Fibroblast of lung (primary cell): Measurements from ENCODE around the gene HPCAL1. TPM values are rescaled to one million over a fixed set of nuclear protein-coding genes. Genes with fewer than 3 reads are reported as not detected.
A peak's percentile ranks its signal among the peaks of the same experiment; 100 is the strongest.
"Not testable (repeated sequence)": the region's sequence is repeated elsewhere in the genome, so short reads cannot be mapped to it uniquely, and the experiment has no call there.

Source experiments
- DNase-seq, 2 donors: peaks; one replicate each; pipeline versions ENCODE4 v3.0.0 to v3.0.0-alpha.2; 2010; ENCODE audit warnings: low read depth in 2 of 2
- H2AFZ ChIP-seq: 2 replicates; pipeline ENCODE4 v1.5.1; 2012; ENCODE audit warnings: low read length, control low read depth, inconsistent platforms
- H3K27ac ChIP-seq: 2 replicates; pipeline ENCODE4 v1.5.1; 2011; ENCODE audit warnings: low read length, control low read depth; ENCODE audit not compliant: insufficient read depth
- H3K27me3 ChIP-seq: 2 replicates; pipeline ENCODE4 v1.5.1; 2011; ENCODE audit warnings: mild to moderate bottlenecking, low read length; ENCODE audit not compliant: control insufficient read depth, insufficient read depth
- H3K36me3 ChIP-seq: 2 replicates; pipeline ENCODE4 v1.5.1; 2011; ENCODE audit warnings: low read length; ENCODE audit not compliant: control insufficient read depth, insufficient read depth
- H3K4me1 ChIP-seq: 2 replicates; pipeline ENCODE4 v1.5.1; 2011; ENCODE audit warnings: low read length; ENCODE audit not compliant: control insufficient read depth, insufficient read depth; ENCODE audit errors: extremely low read depth
- H3K4me2 ChIP-seq: 2 replicates; pipeline ENCODE4 v1.5.1; 2011; ENCODE audit warnings: low read length, control low read depth; ENCODE audit not compliant: insufficient read depth; ENCODE audit errors: extremely low read depth
- H3K4me3 ChIP-seq, 4 experiments: fragments of 200-600 bp in 1 of 4; sonication (generic) in 1 of 4; replicated peaks in 1 of 4; 2 replicates each; pipeline ENCODE4 v1.5.1; 2011 to 2016; ENCODE audit warnings: low read length in 4 of 4, low read depth in 3 of 4, mild to moderate bottlenecking in 3 of 4, control low read depth in 2 of 4, inconsistent platforms in 1 of 4, mixed read lengths in 1 of 4; ENCODE audit not compliant: insufficient read depth in 1 of 4; ENCODE audit errors: control extremely low read depth in 1 of 4
- H3K79me2 ChIP-seq: 2 replicates; pipeline ENCODE4 v1.5.1; 2012; ENCODE audit warnings: mild to moderate bottlenecking, low read length, inconsistent platforms; ENCODE audit not compliant: control insufficient read depth, insufficient read depth
- H3K9ac ChIP-seq: 2 replicates; pipeline ENCODE4 v1.5.1; 2011; ENCODE audit warnings: mild to moderate bottlenecking, low read length, control low read depth; ENCODE audit not compliant: insufficient read depth
- H3K9me3 ChIP-seq: 2 replicates; pipeline ENCODE4 v1.5.1; 2012; ENCODE audit warnings: low read depth, low read length; ENCODE audit not compliant: control insufficient read depth, insufficient read depth
- H4K20me1 ChIP-seq: 2 replicates; pipeline ENCODE4 v1.5.1; 2011; ENCODE audit warnings: low read length; ENCODE audit not compliant: control insufficient read depth, insufficient read depth; ENCODE audit errors: extremely low read depth
- CTCF ChIP-seq, 2 donors: IDR thresholded peaks in 1 of 2; conservative IDR thresholded peaks in 1 of 2; 1 replicate in 1 of 2; 2 replicates in 1 of 2; pipeline ENCODE4 v1.5.1; 2011 to 2012; ENCODE audit warnings: low read length in 2 of 2, control low read depth in 1 of 2, inconsistent platforms in 1 of 2, low read depth in 1 of 2, mild to moderate bottlenecking in 1 of 2
- EZH2 ChIP-seq: IDR thresholded peaks from 2 replicates; pipeline ENCODE4 v1.5.1; 2012; ENCODE audit warnings: low read length, control low read depth, mild to moderate bottlenecking; ENCODE audit errors: missing control alignments
- polyA plus RNA-seq, 2 donors: library from polyadenylated mRNA; depleted of rRNA in 1 of 2; stranded (reverse) in 1 of 2; unstranded in 1 of 2; fragments of >200 nt; gene quantifications; 2 replicates each; pipeline ENCODE4 v1.2.1, GENCODE V29; 2011 to 2012; ENCODE audit warnings: missing spikeins in 1 of 2
- total RNA-seq: library from RNA; depleted of rRNA; stranded (reverse); fragments of >200 nt; gene quantifications from 2 replicates; pipeline ENCODE4 v1.2.1, GENCODE V29; 2014

The HPCAL1 gene
- total and polyA plus RNA-seq, 2 donors (not counting 1 experiment from before 2014, with no cell fraction given) = 11.4 to 34.5 TPM

GRCh38 chr2:10288606-10289005, 14.1 kb upstream of the HPCAL1 start:
- Histone ChIP-seq H3K36me3 (no peaks in the 10 kb centered on the region), H3K27ac (no peak overlapping the region), H3K4me1 (peaks cover 5% of the 10 kb centered on the region), H3K4me3 (no peak overlapping the region), H2AFZ (no peak overlapping the region), H3K27me3 (no peaks in the 10 kb centered on the region), H3K79me2 (no peaks in the 10 kb centered on the region), H3K9me3 (no peaks in the 10 kb centered on the region), H4K20me1 (no peaks in the 10 kb centered on the region), H3K9ac (no peak overlapping the region), H3K4me2 (no peak overlapping the region)
- DNase-seq = no peak
- no peak for TF ChIP-seq EZH2
- TF ChIP-seq CTCF (conservative IDR thresholded peaks at IDR 0.05 in 1 of 2, IDR thresholded peaks at IDR 0.05 in 1 of 2; ENCODE audit: low read depth in 1 of 2, low read length in 2 of 2) = no peak

- Histone ChIP-seq H3K36me3 (no peaks in the 10 kb centered on the region), H3K4me2 (no peak overlapping the region), H3K27ac (no peak overlapping the region), H2AFZ (no peak overlapping the region), H3K9ac (no peak overlapping the region), H3K4me3 (no peak overlapping the region), H3K4me1 (peaks cover 5% of the 10 kb centered on the region), H3K9me3 (no peaks in the 10 kb centered on the region), H3K79me2 (no peaks in the 10 kb centered on the region), H3K27me3 (no peaks in the 10 kb centered on the region), H4K20me1 (no peaks in the 10 kb centered on the region)
- no peak for TF ChIP-seq CTCF (conservative IDR thresholded peaks at IDR 0.05 in 1 of 2, IDR thresholded peaks at IDR 0.05 in 1 of 2; ENCODE audit: low read depth in 1 of 2, low read length in 2 of 2)
- no peak for TF ChIP-seq EZH2
- DNase-seq = no peak
Observed at GRCh38 chr2:10289352-10289751, 13.4 kb upstream of the HPCAL1 start.

- Histone ChIP-seq H3K9me3 (no peaks in the 10 kb centered on the region), H3K9ac (no peak overlapping the region), H4K20me1 (no peaks in the 10 kb centered on the region), H3K4me3 (no peak overlapping the region), H3K79me2 (no peaks in the 10 kb centered on the region), H3K4me2 (no peak overlapping the region), H3K27ac (no peak overlapping the region), H2AFZ (no peak overlapping the region), H3K4me1 (peaks cover 5% of the 10 kb centered on the region), H3K27me3 (no peaks in the 10 kb centered on the region), H3K36me3 (no peaks in the 10 kb centered on the region)
- peak; percentile 68 to 80 for DNase-seq
- TF ChIP-seq EZH2 = no peak
- TF ChIP-seq CTCF (conservative IDR thresholded peaks at IDR 0.05 in 1 of 2, IDR thresholded peaks at IDR 0.05 in 1 of 2; ENCODE audit: low read depth in 1 of 2, low read length in 2 of 2) = no peak
Observed at GRCh38 chr2:10289891-10290290, 12.8 kb upstream of the HPCAL1 start.

- DNase-seq, H3K27me3 ChIP-seq, H3K4me3 ChIP-seq, H2AFZ ChIP-seq, H3K79me2 ChIP-seq, H4K20me1 ChIP-seq, H3K9ac ChIP-seq, H3K36me3 ChIP-seq, H3K9me3 ChIP-seq, H3K27ac ChIP-seq, H3K4me1 ChIP-seq, H3K4me2 ChIP-seq: not testable (repeated sequence)
Observed at GRCh38 chr2:10291376-10291775, 11.3 kb upstream of the HPCAL1 start.
